IMR-90 (cell line): ENCODE results near the gene RNFT1. TPM values are rescaled to one million over a fixed set of nuclear protein-coding genes. Genes with fewer than 3 reads are reported as not detected.
"Not testable (repeated sequence)": the region's sequence is repeated elsewhere in the genome, so short reads cannot be mapped to it uniquely, and the experiment has no call there.

Source experiments
- ATAC-seq: fragments of 200-7000 bp; cut with Tn5 transposase; 2 replicates; pipeline ENCODE4 v1.9.1; 2020; ENCODE audit warnings: low read depth, mild to moderate bottlenecking, moderate library complexity
- BruUV-seq: library from RNA; stranded (reverse); fragments of 400-500 nt; replicated peaks from 2 replicates; lab custom pipeline; 2021; lab: Mats Ljungman, UMichigan
- CTCF ChIA-PET: fragments of 300-600 bp; formaldehyde crosslinking; extraction: SDS; loops from one replicate; lab custom pipeline; 2021; ENCODE audit warnings: antibody characterized with exemption; lab: Yijun Ruan, JAX
- POLR2A ChIA-PET: fragments of 300-600 bp; sonication (Branson Sonifier 250); formaldehyde crosslinking; loops from one replicate; lab custom pipeline; 2022; ENCODE audit warnings: antibody characterized with exemption; ENCODE audit not compliant: unreplicated experiment; lab: Charles Lee
- DNase-seq: peaks from one replicate; pipeline ENCODE4 v3.0.0; 2013
- H2AFZ ChIP-seq: replicated peaks from 2 replicates; pipeline ENCODE3; 2013; ENCODE audit warnings: low read length, mild to moderate bottlenecking; ENCODE audit not compliant: poor library complexity
- H2AK5ac ChIP-seq: 2 replicates; pipeline ENCODE4 v1.6.1; 2013; ENCODE audit warnings: low read depth, low read length, inconsistent platforms
- H2AK9ac ChIP-seq: replicated peaks from 2 replicates; pipeline ENCODE3; 2013; ENCODE audit warnings: mild to moderate bottlenecking, low read depth, low read length, moderate library complexity; ENCODE audit not compliant: poor library complexity
- H2BK120ac ChIP-seq: 2 replicates; pipeline ENCODE4 v1.6.1; 2013; ENCODE audit warnings: low read depth, low read length, inconsistent platforms
- H2BK15ac ChIP-seq: 3 replicates; pipeline ENCODE4 v1.6.1; 2013; ENCODE audit warnings: low read depth, low read length, inconsistent platforms
- H2BK20ac ChIP-seq: 2 replicates; pipeline ENCODE4 v1.6.1; 2013; ENCODE audit warnings: low read depth, mild to moderate bottlenecking, inconsistent platforms, low read length, moderate library complexity
- H2BK5ac ChIP-seq: 2 replicates; pipeline ENCODE4 v1.6.1; 2013; ENCODE audit warnings: mild to moderate bottlenecking, low read depth, low read length, inconsistent platforms; ENCODE audit not compliant: poor library complexity, severe bottlenecking
- H3K14ac ChIP-seq: replicated peaks from 2 replicates; pipeline ENCODE4 v1.6.1; 2013; ENCODE audit warnings: low read depth, low read length, inconsistent platforms
- H3K18ac ChIP-seq: 2 replicates; pipeline ENCODE4 v1.6.1; 2013; ENCODE audit warnings: low read depth, low read length, control low read depth
- H3K23ac ChIP-seq: 2 replicates; pipeline ENCODE4 v1.6.1; 2013; ENCODE audit warnings: low read depth, low read length, inconsistent platforms
- H3K27ac ChIP-seq: 2 replicates; pipeline ENCODE4 v1.5.1; 2013; ENCODE audit warnings: mild to moderate bottlenecking, control low read depth, low read length; ENCODE audit not compliant: insufficient read depth
- H3K27me3 ChIP-seq: 2 replicates; pipeline ENCODE4 v1.6.1; 2013; ENCODE audit warnings: low read length; ENCODE audit not compliant: control insufficient read depth, insufficient read depth
- H3K36me3 ChIP-seq: 2 replicates; pipeline ENCODE4 v1.6.1; 2013; ENCODE audit warnings: low read length, mixed read lengths; ENCODE audit not compliant: control insufficient read depth, insufficient read depth
- H3K4ac ChIP-seq: 2 replicates; pipeline ENCODE4 v1.6.1; 2013; ENCODE audit warnings: low read depth, low read length, inconsistent platforms
- H3K4me1 ChIP-seq: 2 replicates; pipeline ENCODE4 v1.6.1; 2013; ENCODE audit warnings: low read length, mixed read lengths; ENCODE audit not compliant: control insufficient read depth, insufficient read depth
- H3K4me2 ChIP-seq: 2 replicates; pipeline ENCODE4 v1.6.1; 2013; ENCODE audit warnings: low read depth, mild to moderate bottlenecking, control low read depth, low read length, moderate library complexity
- H3K4me3 ChIP-seq: 2 replicates; pipeline ENCODE4 v1.5.1; 2013; ENCODE audit warnings: low read depth, mild to moderate bottlenecking, control low read depth, low read length, moderate library complexity; ENCODE audit not compliant: insufficient read depth
- H3K56ac ChIP-seq: 2 replicates; pipeline ENCODE4 v1.6.1; 2013; ENCODE audit warnings: low read length, inconsistent platforms; ENCODE audit not compliant: insufficient read depth; ENCODE audit errors: extremely low read depth
- H3K79me1 ChIP-seq, 2 experiments: 2 replicates each; pipeline ENCODE4 v1.6.1; 2013; ENCODE audit warnings: low read length in 2 of 2, inconsistent platforms in 1 of 2, low read depth in 1 of 2
- H3K9ac ChIP-seq: 2 replicates; pipeline ENCODE4 v1.6.1; 2013; ENCODE audit warnings: low read depth, low read length, control low read depth
- H3K9me1 ChIP-seq: 2 replicates; pipeline ENCODE4 v1.6.1; 2013; ENCODE audit warnings: low read length, inconsistent platforms; ENCODE audit not compliant: insufficient read depth
- H3K9me3 ChIP-seq: 2 replicates; pipeline ENCODE4 v1.6.1; 2013; ENCODE audit warnings: low read length; ENCODE audit not compliant: control insufficient read depth, insufficient read depth
- H4K20me1 ChIP-seq: 2 replicates; pipeline ENCODE4 v1.6.1; 2013; ENCODE audit warnings: low read length, inconsistent platforms; ENCODE audit not compliant: insufficient read depth
- H4K5ac ChIP-seq: 2 replicates; pipeline ENCODE4 v1.6.1; 2013; ENCODE audit warnings: mild to moderate bottlenecking, low read depth, low read length, control low read depth
- H4K8ac ChIP-seq, 2 experiments: 2 replicates each; pipeline ENCODE4 v1.6.1; 2013; ENCODE audit warnings: low read depth in 2 of 2, low read length in 2 of 2, control low read depth in 1 of 2, inconsistent platforms in 1 of 2
- H4K91ac ChIP-seq: 2 replicates; pipeline ENCODE4 v1.6.1; 2013; ENCODE audit warnings: low read depth, low read length, inconsistent platforms; ENCODE audit not compliant: insufficient read depth
- WGBS, 2 experiments: methylation state at CpG; one replicate each; pipeline versions ENCODE4 v1.1.5 to v1.1.7; 2013; ENCODE audit warnings: missing lambda C conversion rate in 2 of 2; ENCODE audit not compliant: insufficient read length in 1 of 2; ENCODE audit errors: extremely low coverage in 2 of 2; 5-methylcytosine and 5-hydroxymethylcytosine counted together
- dilution Hi-C: fragments of 300-500 bp; cut with HindIII; formaldehyde crosslinking; loops from one replicate; pipeline ENCODE4 v1.14.3; 2018; ENCODE audit warnings: low sequenced_read_pairs; ENCODE audit not compliant: unreplicated experiment
- in situ Hi-C: fragments of 300-500 bp; cut with MboI; formaldehyde crosslinking; loops from 3 replicates; pipeline ENCODE4 v1.14.3; 2019; ENCODE audit warnings: low sequenced_read_pairs, inconsistent platforms, mixed read lengths
- intact Hi-C: fragments of 100-400 bp; cut with micrococcal nuclease; formaldehyde crosslinking; loops from 2 replicates; pipeline ENCODE4 v1.10.0; 2022
- polyA plus RNA-seq, 3 experiments: library from polyadenylated mRNA; depleted of rRNA; stranded (reverse); fragments of >200 nt; gene quantifications; 2 replicates each; pipeline ENCODE4 v1.2.3, GENCODE V29; 2012; ENCODE audit warnings: low replicate concordance in 1 of 3
- total RNA-seq: library from RNA; depleted of rRNA; stranded (reverse); fragments of >200 nt; gene quantifications from 2 replicates; pipeline ENCODE4 v1.2.3, GENCODE V29; 2012

The RNFT1 gene
- total and polyA plus RNA-seq, 2 of the 4 experiments (the other 2 are of a cell fraction), result 15.7 to 22.2 TPM

GRCh38 chr17:59920637-59921036, 43.9 kb downstream of the RNFT1 start:
- no CpG with 5 or more reads among the region's 5 CpGs for WGBS, 2 experiments

More at GRCh38 chr17:59920637-59921036, 43.9 kb downstream of the RNFT1 start:
- Histone ChIP-seq H3K79me1 (peaks cover 7 to 15% of the 10 kb centered on the region in 2 experiments; a peak in 2 of 4 replicates), H3K36me3 (peaks cover 25% of the 10 kb centered on the region)
- H3K27me3 ChIP-seq, POLR2A ChIA-PET, H4K91ac ChIP-seq, H2BK120ac ChIP-seq, H2BK15ac ChIP-seq, H3K4ac ChIP-seq, H3K9ac ChIP-seq, H3K9me1 ChIP-seq, ATAC-seq, H3K4me2 ChIP-seq, H3K4me3 ChIP-seq, H4K5ac ChIP-seq, H3K23ac ChIP-seq, H3K56ac ChIP-seq, intact Hi-C loops, in situ Hi-C loops, H4K8ac ChIP-seq, dilution Hi-C loops, H2BK5ac ChIP-seq, H2BK20ac ChIP-seq, H2AK5ac ChIP-seq, CTCF ChIA-PET, H3K18ac ChIP-seq, H3K14ac ChIP-seq, H2AK9ac ChIP-seq, H3K4me1 ChIP-seq, H3K27ac ChIP-seq, DNase-seq, H3K9me3 ChIP-seq, H4K20me1 ChIP-seq, H2AFZ ChIP-seq: not testable (repeated sequence)
- BruUV-seq, result TSS peak; percentile 7
